IMR-90 (cell line): Measurements from ENCODE around the gene KRTAP10-7. TPM values are rescaled to one million over a fixed set of nuclear protein-coding genes. Genes with fewer than 3 reads are reported as not detected.
A peak's percentile ranks its signal among the peaks of the same experiment; 100 is the strongest.

Experiments used
- ATAC-seq: fragments of 200-7000 bp; cut with Tn5 transposase; 2 replicates; pipeline ENCODE4 v1.9.1; 2020; ENCODE audit warnings: low read depth, mild to moderate bottlenecking, moderate library complexity
- BruUV-seq: library from RNA; stranded (reverse); fragments of 400-500 nt; replicated peaks from 2 replicates; lab custom pipeline; 2021; lab: Mats Ljungman, UMichigan
- CTCF ChIA-PET: fragments of 300-600 bp; formaldehyde crosslinking; extraction: SDS; loops from one replicate; lab custom pipeline; 2021; ENCODE audit warnings: antibody characterized with exemption; lab: Yijun Ruan, JAX
- POLR2A ChIA-PET: fragments of 300-600 bp; sonication (Branson Sonifier 250); formaldehyde crosslinking; loops from one replicate; lab custom pipeline; 2022; ENCODE audit warnings: antibody characterized with exemption; ENCODE audit not compliant: unreplicated experiment; lab: Charles Lee
- DNase-seq: peaks from one replicate; pipeline ENCODE4 v3.0.0; 2013
- H2AFZ ChIP-seq: replicated peaks from 2 replicates; pipeline ENCODE3; 2013; ENCODE audit warnings: low read length, mild to moderate bottlenecking; ENCODE audit not compliant: poor library complexity
- H2AK5ac ChIP-seq: 2 replicates; pipeline ENCODE4 v1.6.1; 2013; ENCODE audit warnings: low read depth, low read length, inconsistent platforms
- H2AK9ac ChIP-seq: replicated peaks from 2 replicates; pipeline ENCODE3; 2013; ENCODE audit warnings: mild to moderate bottlenecking, low read depth, low read length, moderate library complexity; ENCODE audit not compliant: poor library complexity
- H2BK120ac ChIP-seq: 2 replicates; pipeline ENCODE4 v1.6.1; 2013; ENCODE audit warnings: low read depth, low read length, inconsistent platforms
- H2BK15ac ChIP-seq: 3 replicates; pipeline ENCODE4 v1.6.1; 2013; ENCODE audit warnings: low read depth, low read length, inconsistent platforms
- H2BK20ac ChIP-seq: 2 replicates; pipeline ENCODE4 v1.6.1; 2013; ENCODE audit warnings: low read depth, mild to moderate bottlenecking, inconsistent platforms, low read length, moderate library complexity
- H2BK5ac ChIP-seq: 2 replicates; pipeline ENCODE4 v1.6.1; 2013; ENCODE audit warnings: mild to moderate bottlenecking, low read depth, low read length, inconsistent platforms; ENCODE audit not compliant: poor library complexity, severe bottlenecking
- H3K14ac ChIP-seq: replicated peaks from 2 replicates; pipeline ENCODE4 v1.6.1; 2013; ENCODE audit warnings: low read depth, low read length, inconsistent platforms
- H3K18ac ChIP-seq: 2 replicates; pipeline ENCODE4 v1.6.1; 2013; ENCODE audit warnings: low read depth, low read length, control low read depth
- H3K23ac ChIP-seq: 2 replicates; pipeline ENCODE4 v1.6.1; 2013; ENCODE audit warnings: low read depth, low read length, inconsistent platforms
- H3K27ac ChIP-seq: 2 replicates; pipeline ENCODE4 v1.5.1; 2013; ENCODE audit warnings: mild to moderate bottlenecking, control low read depth, low read length; ENCODE audit not compliant: insufficient read depth
- H3K27me3 ChIP-seq: 2 replicates; pipeline ENCODE4 v1.6.1; 2013; ENCODE audit warnings: low read length; ENCODE audit not compliant: control insufficient read depth, insufficient read depth
- H3K36me3 ChIP-seq: 2 replicates; pipeline ENCODE4 v1.6.1; 2013; ENCODE audit warnings: low read length, mixed read lengths; ENCODE audit not compliant: control insufficient read depth, insufficient read depth
- H3K4ac ChIP-seq: 2 replicates; pipeline ENCODE4 v1.6.1; 2013; ENCODE audit warnings: low read depth, low read length, inconsistent platforms
- H3K4me1 ChIP-seq: 2 replicates; pipeline ENCODE4 v1.6.1; 2013; ENCODE audit warnings: low read length, mixed read lengths; ENCODE audit not compliant: control insufficient read depth, insufficient read depth
- H3K4me2 ChIP-seq: 2 replicates; pipeline ENCODE4 v1.6.1; 2013; ENCODE audit warnings: low read depth, mild to moderate bottlenecking, control low read depth, low read length, moderate library complexity
- H3K4me3 ChIP-seq: 2 replicates; pipeline ENCODE4 v1.5.1; 2013; ENCODE audit warnings: low read depth, mild to moderate bottlenecking, control low read depth, low read length, moderate library complexity; ENCODE audit not compliant: insufficient read depth
- H3K56ac ChIP-seq: 2 replicates; pipeline ENCODE4 v1.6.1; 2013; ENCODE audit warnings: low read length, inconsistent platforms; ENCODE audit not compliant: insufficient read depth; ENCODE audit errors: extremely low read depth
- H3K79me1 ChIP-seq, 2 experiments: 2 replicates each; pipeline ENCODE4 v1.6.1; 2013; ENCODE audit warnings: low read length in 2 of 2, inconsistent platforms in 1 of 2, low read depth in 1 of 2
- H3K9ac ChIP-seq: 2 replicates; pipeline ENCODE4 v1.6.1; 2013; ENCODE audit warnings: low read depth, low read length, control low read depth
- H3K9me1 ChIP-seq: 2 replicates; pipeline ENCODE4 v1.6.1; 2013; ENCODE audit warnings: low read length, inconsistent platforms; ENCODE audit not compliant: insufficient read depth
- H3K9me3 ChIP-seq: 2 replicates; pipeline ENCODE4 v1.6.1; 2013; ENCODE audit warnings: low read length; ENCODE audit not compliant: control insufficient read depth, insufficient read depth
- H4K20me1 ChIP-seq: 2 replicates; pipeline ENCODE4 v1.6.1; 2013; ENCODE audit warnings: low read length, inconsistent platforms; ENCODE audit not compliant: insufficient read depth
- H4K5ac ChIP-seq: 2 replicates; pipeline ENCODE4 v1.6.1; 2013; ENCODE audit warnings: mild to moderate bottlenecking, low read depth, low read length, control low read depth
- H4K8ac ChIP-seq, 2 experiments: 2 replicates each; pipeline ENCODE4 v1.6.1; 2013; ENCODE audit warnings: low read depth in 2 of 2, low read length in 2 of 2, control low read depth in 1 of 2, inconsistent platforms in 1 of 2
- H4K91ac ChIP-seq: 2 replicates; pipeline ENCODE4 v1.6.1; 2013; ENCODE audit warnings: low read depth, low read length, inconsistent platforms; ENCODE audit not compliant: insufficient read depth
- BHLHE40 ChIP-seq: fragments of 150-350 bp; IDR thresholded peaks from 2 replicates; pipeline ENCODE4 v1.6.1; 2016; ENCODE audit warnings: mild to moderate bottlenecking, low read depth, low read length
- CEBPB ChIP-seq: IDR thresholded peaks from 2 replicates; pipeline ENCODE4 v1.6.1; 2012; ENCODE audit warnings: low read depth, low read length, improper control_type of control experiment
- CHD1 ChIP-seq: IDR thresholded peaks from 2 replicates; pipeline ENCODE4 v1.6.1; 2012; ENCODE audit warnings: low read depth, low read length, improper control_type of control experiment
- CTCF ChIP-seq: conservative IDR thresholded peaks from 2 replicates; pipeline ENCODE4 v1.5.1; 2012; ENCODE audit warnings: mild to moderate bottlenecking, low read depth, low read length, improper control_type of control experiment
- ELK1 ChIP-seq: fragments of 150-350 bp; IDR thresholded peaks from 2 replicates; pipeline ENCODE4 v1.6.1; 2016; ENCODE audit warnings: low read depth, mild to moderate bottlenecking, low read length, moderate library complexity, borderline replicate concordance
- FOS ChIP-seq: fragments of 150-350 bp; IDR thresholded peaks from 2 replicates; pipeline ENCODE4 v1.6.1; 2016; ENCODE audit warnings: low read depth, low read length
- MAFK ChIP-seq: IDR thresholded peaks from 2 replicates; pipeline ENCODE4 v1.6.1; 2012; ENCODE audit warnings: low read depth, low read length, improper control_type of control experiment
- MAZ ChIP-seq: IDR thresholded peaks from 2 replicates; pipeline ENCODE4 v1.6.1; 2012; ENCODE audit warnings: low read depth, mild to moderate bottlenecking, low read length, improper control_type of control experiment, moderate library complexity, borderline replicate concordance
- MXI1 ChIP-seq: IDR thresholded peaks from 2 replicates; pipeline ENCODE4 v1.6.1; 2012; ENCODE audit warnings: low read depth, mild to moderate bottlenecking, low read length, moderate library complexity, borderline replicate concordance
- NFE2L2 ChIP-seq: fragments of 150-350 bp; IDR thresholded peaks from 2 replicates; pipeline ENCODE4 v1.6.1; 2016; ENCODE audit warnings: low read depth, mild to moderate bottlenecking, low read length
- POLR2A ChIP-seq: IDR thresholded peaks from 2 replicates; pipeline ENCODE4 v1.6.1; 2012; ENCODE audit warnings: mild to moderate bottlenecking, low read depth, low read length
- RAD21 ChIP-seq: IDR thresholded peaks from 2 replicates; pipeline ENCODE4 v1.6.1; 2012; ENCODE audit warnings: low read length, improper control_type of control experiment
- RCOR1 ChIP-seq: IDR thresholded peaks from 2 replicates; pipeline ENCODE4 v1.6.1; 2012; ENCODE audit warnings: mild to moderate bottlenecking, low read length, improper control_type of control experiment; ENCODE audit not compliant: insufficient replicate concordance
- RFX5 ChIP-seq: IDR thresholded peaks from 2 replicates; pipeline ENCODE4 v1.8.0; 2012; ENCODE audit warnings: low read depth, mild to moderate bottlenecking, low read length, moderate library complexity
- SMC3 ChIP-seq: fragments of 150-350 bp; IDR thresholded peaks from 2 replicates; pipeline ENCODE4 v1.6.1; 2016; ENCODE audit warnings: low read depth, mild to moderate bottlenecking, antibody characterized with exemption, low read length, moderate library complexity
- USF2 ChIP-seq: fragments of 150-350 bp; IDR thresholded peaks from 2 replicates; pipeline ENCODE4 v1.6.1; 2017; ENCODE audit warnings: mild to moderate bottlenecking, antibody characterized with exemption, low read length, low read depth
- WGBS, 2 experiments: methylation state at CpG; one replicate each; pipeline versions ENCODE4 v1.1.5 to v1.1.7; 2013; ENCODE audit warnings: missing lambda C conversion rate in 2 of 2; ENCODE audit not compliant: insufficient read length in 1 of 2; ENCODE audit errors: extremely low coverage in 2 of 2; 5-methylcytosine and 5-hydroxymethylcytosine counted together
- dilution Hi-C: fragments of 300-500 bp; cut with HindIII; formaldehyde crosslinking; loops from one replicate; pipeline ENCODE4 v1.14.3; 2018; ENCODE audit warnings: low sequenced_read_pairs; ENCODE audit not compliant: unreplicated experiment
- in situ Hi-C: fragments of 300-500 bp; cut with MboI; formaldehyde crosslinking; loops from 3 replicates; pipeline ENCODE4 v1.14.3; 2019; ENCODE audit warnings: low sequenced_read_pairs, inconsistent platforms, mixed read lengths
- intact Hi-C: fragments of 100-400 bp; cut with micrococcal nuclease; formaldehyde crosslinking; loops from 2 replicates; pipeline ENCODE4 v1.10.0; 2022
- polyA plus RNA-seq, 3 experiments: library from polyadenylated mRNA; depleted of rRNA; stranded (reverse); fragments of >200 nt; gene quantifications; 2 replicates each; pipeline ENCODE4 v1.2.3, GENCODE V29; 2012; ENCODE audit warnings: low replicate concordance in 1 of 3
- total RNA-seq: library from RNA; depleted of rRNA; stranded (reverse); fragments of >200 nt; gene quantifications from 2 replicates; pipeline ENCODE4 v1.2.3, GENCODE V29; 2012

KRTAP10-7 gene
- total and polyA plus RNA-seq, 2 of the 4 experiments (the other 2 are of a cell fraction), result not detected

- H3K18ac ChIP-seq, result no peak within 1 kb of the TSS
- H3K9ac ChIP-seq, result no peak within 1 kb of the TSS
- H4K91ac ChIP-seq, result no peak within 1 kb of the TSS
- H4K5ac ChIP-seq, result no peak within 1 kb of the TSS
- H3K27ac ChIP-seq, result no peak within 1 kb of the TSS
- no peak within 1 kb of the TSS for H3K4me3 ChIP-seq
- DNase-seq (no peak), ATAC-seq (no peak)
- dilution Hi-C loops (no loop called here), in situ Hi-C loops (no loop called here), intact Hi-C loops (no loop called here)
- H2AFZ ChIP-seq, result peak within 1 kb of the TSS; percentile 43
- no peak within 1 kb of the TSS for H3K4ac ChIP-seq
- ChIA-PET CTCF (no interaction called here), POLR2A (no interaction called here)
- peaks cover 14% of the 10 kb centered on the region for H3K27me3 ChIP-seq
- TF ChIP-seq CHD1 (no peak), RAD21 (no peak), ELK1 (no peak), SMC3 (no peak), NFE2L2 (no peak), RFX5 (no peak), FOS (no peak), CTCF (no peak), RCOR1 (no peak), MAFK (no peak), MXI1 (no peak), MAZ (no peak), POLR2A (no peak), CEBPB (no peak), USF2 (no peak), BHLHE40 (no peak)
- no peak within 1 kb of the TSS for H2AK5ac ChIP-seq
- H3K23ac ChIP-seq, result no peak within 1 kb of the TSS
- H2BK20ac ChIP-seq, result no peak within 1 kb of the TSS
- no peak within 1 kb of the TSS for H3K14ac ChIP-seq
- no peaks in the 10 kb centered on the region for H3K79me1 ChIP-seq
- BruUV-seq, result no TSS peak
- H3K36me3 ChIP-seq, result no peaks in the 10 kb centered on the region
- H4K20me1 ChIP-seq, result no peaks in the 10 kb centered on the region
- H3K9me3 ChIP-seq, result no peaks in the 10 kb centered on the region
- no peak within 1 kb of the TSS for H2BK15ac ChIP-seq
- H4K8ac ChIP-seq, result no peak within 1 kb of the TSS
- H2AK9ac ChIP-seq, result no peak within 1 kb of the TSS
- H2BK5ac ChIP-seq, result no peak within 1 kb of the TSS
- H3K4me1 ChIP-seq, result no peaks in the 10 kb centered on the region
- no peak within 1 kb of the TSS for H2BK120ac ChIP-seq
- no peaks in the 10 kb centered on the region for H3K9me1 ChIP-seq
- no peak within 1 kb of the TSS for H3K4me2 ChIP-seq
- no peak within 1 kb of the TSS for H3K56ac ChIP-seq
- WGBS, 2 experiments, result 0% methylated on average over 1 of the region's 5 CpGs; no CpG with 5 or more reads in 1 of the 2 experiments
These were observed 41.7 kb upstream of the KRTAP10-7 start, which contains the start of gene KRTAP10-3 for GRCh38 chr21:44558695-44559094. KRTAP10-3 (minus strand) TSS chr21:44558795; CDS start chr21:44558715, 80 bp downstream.
